ENCODE results near the gene RBBP8NL. TPM values are rescaled to one million over a fixed set of nuclear protein-coding genes. Genes with fewer than 3 reads are reported as not detected.

The RBBP8NL gene
- total RNA-seq, 1 donor from 2014 or later, result not detected

DNA sequence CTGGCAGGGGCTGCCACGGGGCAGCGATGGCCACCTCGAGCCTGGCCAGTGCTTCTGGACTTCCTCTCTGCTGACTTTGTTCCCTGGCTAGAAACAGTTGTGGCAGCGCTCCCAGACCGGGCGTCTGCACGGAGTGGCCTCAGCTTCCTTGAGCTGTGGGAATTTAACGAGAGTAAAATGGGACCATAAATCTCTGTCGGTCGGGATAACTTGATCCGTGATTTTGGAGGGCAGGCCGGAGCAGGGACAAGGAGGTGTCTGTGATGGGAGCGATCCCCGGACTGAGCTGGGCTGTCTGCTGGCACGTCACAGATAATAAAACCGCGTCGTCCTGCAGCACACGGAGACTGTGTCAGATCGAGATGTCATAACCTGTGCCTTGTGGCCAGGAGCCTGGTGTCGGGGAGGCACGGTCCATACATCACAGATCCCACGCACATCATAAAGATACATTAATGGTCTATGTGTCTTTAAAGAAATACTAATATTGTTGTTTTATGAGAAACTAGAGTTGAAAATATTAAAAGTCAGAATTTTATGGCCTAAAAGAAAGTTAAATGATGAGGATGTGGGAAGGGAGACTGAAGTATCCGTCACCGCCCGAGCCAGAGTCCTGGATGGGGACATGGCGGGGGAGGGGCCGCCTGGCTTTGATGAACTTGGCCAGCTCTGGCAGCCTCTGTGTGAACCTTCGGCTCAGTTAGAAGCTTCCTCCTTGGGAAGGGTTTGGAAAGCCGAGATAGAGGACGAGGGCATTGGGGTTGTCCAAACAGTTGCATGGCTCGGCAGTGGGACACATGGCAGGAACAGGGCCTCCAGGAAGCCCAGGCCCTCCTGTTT lies 6.5 kb upstream of the RBBP8NL start:
- no peaks in the 10 kb centered on the region for H3K36me3 Mint-ChIP-seq (ENCODE audit: unreplicated experiment)
- TF ChIP-seq, protein P1, sequence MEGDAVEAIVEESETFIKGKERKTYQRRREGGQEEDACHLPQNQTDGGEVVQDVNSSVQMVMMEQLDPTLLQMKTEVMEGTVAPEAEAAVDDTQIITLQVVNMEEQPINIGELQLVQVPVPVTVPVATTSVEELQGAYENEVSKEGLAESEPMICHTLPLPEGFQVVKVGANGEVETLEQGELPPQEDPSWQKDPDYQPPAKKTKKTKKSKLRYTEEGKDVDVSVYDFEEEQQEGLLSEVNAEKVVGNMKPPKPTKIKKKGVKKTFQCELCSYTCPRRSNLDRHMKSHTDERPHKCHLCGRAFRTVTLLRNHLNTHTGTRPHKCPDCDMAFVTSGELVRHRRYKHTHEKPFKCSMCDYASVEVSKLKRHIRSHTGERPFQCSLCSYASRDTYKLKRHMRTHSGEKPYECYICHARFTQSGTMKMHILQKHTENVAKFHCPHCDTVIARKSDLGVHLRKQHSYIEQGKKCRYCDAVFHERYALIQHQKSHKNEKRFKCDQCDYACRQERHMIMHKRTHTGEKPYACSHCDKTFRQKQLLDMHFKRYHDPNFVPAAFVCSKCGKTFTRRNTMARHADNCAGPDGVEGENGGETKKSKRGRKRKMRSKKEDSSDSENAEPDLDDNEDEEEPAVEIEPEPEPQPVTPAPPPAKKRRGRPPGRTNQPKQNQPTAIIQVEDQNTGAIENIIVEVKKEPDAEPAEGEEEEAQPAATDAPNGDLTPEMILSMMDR (IDR thresholded peaks at IDR 0.05), result no peak
- no peak overlapping the region for H3K4me3 Mint-ChIP-seq (ENCODE audit: unreplicated experiment)
- H3K4me1 Mint-ChIP-seq (ENCODE audit: unreplicated experiment), result no peaks in the 10 kb centered on the region
- H3K9me3 Mint-ChIP-seq (ENCODE audit: unreplicated experiment), result no peaks in the 10 kb centered on the region
- peaks cover 32% of the 10 kb centered on the region for H3K27me3 Mint-ChIP-seq (ENCODE audit: unreplicated experiment)
- no peak overlapping the region for H3K27ac Mint-ChIP-seq (ENCODE audit: unreplicated experiment)
- no peak for DNase-seq (ENCODE audit: extremely low spot score, unreplicated experiment)

DNA sequence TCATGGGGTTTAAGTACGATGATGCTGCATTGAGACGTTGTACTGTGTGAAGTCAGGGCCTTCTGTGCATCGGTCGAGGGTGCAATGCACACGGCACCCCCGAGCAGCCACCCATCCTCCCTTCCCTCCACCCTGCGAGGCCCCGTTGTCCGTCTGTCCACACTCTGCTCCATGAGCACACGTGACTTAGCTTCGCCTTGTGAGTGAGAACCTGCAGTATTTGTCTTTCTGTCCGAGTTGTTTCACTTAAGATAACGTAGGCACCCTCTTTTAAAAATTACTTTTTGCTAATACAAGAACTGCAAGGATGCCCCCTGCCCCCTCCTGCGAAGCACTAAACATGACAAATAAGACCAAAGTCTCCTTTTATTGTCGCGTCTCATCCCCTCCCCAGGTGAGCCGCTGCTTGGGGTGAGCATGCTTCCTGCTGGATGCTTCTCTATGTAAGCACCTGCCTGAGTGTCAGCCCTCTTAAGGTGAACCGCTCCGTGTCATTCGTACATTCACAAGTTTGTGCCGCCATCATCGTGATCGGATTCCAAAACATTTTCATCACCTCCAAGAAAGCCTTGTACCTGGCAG lies 3.6 kb upstream of the RBBP8NL start:
- Mint-ChIP-seq H3K27ac (ENCODE audit: unreplicated experiment) (no peak overlapping the region), H3K36me3 (ENCODE audit: unreplicated experiment) (no peaks in the 10 kb centered on the region), H3K27me3 (ENCODE audit: unreplicated experiment) (peaks cover 28% of the 10 kb centered on the region), H3K4me3 (ENCODE audit: unreplicated experiment) (no peak overlapping the region), H3K4me1 (ENCODE audit: unreplicated experiment) (no peaks in the 10 kb centered on the region), H3K9me3 (ENCODE audit: unreplicated experiment) (no peaks in the 10 kb centered on the region)
- TF ChIP-seq, protein P1 (IDR thresholded peaks at IDR 0.05), result no peak
- DNase-seq (ENCODE audit: extremely low spot score, unreplicated experiment), result no peak

DNA sequence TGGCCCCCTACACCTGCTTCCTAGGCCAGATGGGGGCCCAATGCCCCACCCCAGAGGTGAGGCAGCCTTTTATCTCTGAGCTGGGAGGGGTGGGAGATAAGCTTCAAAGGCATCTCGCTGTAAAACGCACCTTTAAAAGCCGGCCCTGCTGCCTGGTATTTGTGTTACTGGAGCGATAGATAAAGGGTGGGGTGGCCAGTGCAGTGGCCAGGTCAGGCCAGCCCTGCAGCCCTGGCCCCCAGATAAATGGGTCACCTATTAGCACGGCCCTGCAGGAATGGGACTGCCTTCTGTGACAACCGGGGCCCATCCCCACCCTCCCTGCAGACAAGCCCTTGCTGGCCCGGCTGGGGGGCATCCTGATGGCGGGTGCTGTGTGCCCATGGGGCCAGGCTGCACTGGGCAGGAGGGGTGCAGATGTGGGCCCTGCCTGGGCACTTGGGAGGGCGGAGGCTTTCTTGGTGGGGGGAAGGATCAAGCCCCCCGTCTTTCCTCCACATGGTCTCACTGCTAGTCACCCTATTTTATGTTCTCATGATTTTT lies 3.0 kb upstream of the RBBP8NL start:
- Mint-ChIP-seq H3K36me3 (ENCODE audit: unreplicated experiment) (no peaks in the 10 kb centered on the region), H3K27me3 (ENCODE audit: unreplicated experiment) (peaks cover 26% of the 10 kb centered on the region), H3K27ac (ENCODE audit: unreplicated experiment) (no peak overlapping the region), H3K4me1 (ENCODE audit: unreplicated experiment) (no peaks in the 10 kb centered on the region), H3K4me3 (ENCODE audit: unreplicated experiment) (no peak overlapping the region), H3K9me3 (ENCODE audit: unreplicated experiment) (no peaks in the 10 kb centered on the region)
- TF ChIP-seq, protein P1 (IDR thresholded peaks at IDR 0.05), result no peak
- DNase-seq (ENCODE audit: extremely low spot score, unreplicated experiment), result no peak

DNA sequence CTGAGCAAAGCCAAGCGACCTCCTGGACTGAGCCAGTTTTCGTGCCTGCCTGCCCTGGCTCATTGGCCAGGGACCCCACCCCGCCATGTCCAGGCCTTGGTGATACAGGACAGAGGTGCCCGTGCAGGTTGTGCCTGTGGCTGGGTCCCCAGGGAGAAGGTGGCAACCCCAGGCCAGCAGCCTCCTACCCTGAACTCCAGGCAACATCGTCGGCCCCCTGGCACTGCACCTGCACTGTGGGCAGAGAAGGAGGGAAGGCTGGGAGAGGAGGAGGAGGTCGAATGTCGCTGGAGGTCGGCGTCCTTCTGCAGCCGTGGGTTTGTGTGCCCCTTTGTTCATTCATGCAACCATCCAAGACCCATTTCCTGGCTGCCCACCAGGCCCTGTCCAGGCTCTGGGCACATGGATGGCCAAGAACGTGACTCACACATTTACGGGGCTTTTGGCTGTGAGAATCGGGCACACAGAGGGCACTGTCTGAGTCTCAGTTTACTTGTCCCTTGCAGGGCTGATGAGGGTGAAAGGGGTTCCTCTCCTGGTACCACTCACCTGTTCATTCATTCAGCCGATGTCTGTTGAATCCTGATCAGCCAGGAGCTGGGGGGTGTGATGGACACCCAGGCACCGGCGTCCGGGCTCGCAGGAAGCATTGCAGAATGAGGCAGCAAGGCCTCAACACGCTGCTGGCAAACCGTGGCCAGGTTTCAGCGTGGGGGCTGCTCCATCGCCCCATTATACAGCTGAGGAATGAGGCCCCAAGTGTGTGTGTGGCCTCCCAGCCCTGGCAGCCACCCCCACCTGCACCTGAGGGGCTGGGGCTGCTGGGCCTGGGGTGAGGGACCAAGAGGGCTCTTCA lies 2.3 kb upstream of the RBBP8NL start:
- Mint-ChIP-seq H3K4me1 (ENCODE audit: unreplicated experiment) (no peaks in the 10 kb centered on the region), H3K4me3 (ENCODE audit: unreplicated experiment) (no peak overlapping the region), H3K9me3 (ENCODE audit: unreplicated experiment) (no peaks in the 10 kb centered on the region), H3K27me3 (ENCODE audit: unreplicated experiment) (peaks cover 21% of the 10 kb centered on the region), H3K36me3 (ENCODE audit: unreplicated experiment) (no peaks in the 10 kb centered on the region), H3K27ac (ENCODE audit: unreplicated experiment) (no peak overlapping the region)
- DNase-seq (ENCODE audit: extremely low spot score, unreplicated experiment), result no peak
- TF ChIP-seq, protein P1 (IDR thresholded peaks at IDR 0.05), result no peak
